HepG2 (cell line): Measurements from ENCODE around the gene GAL3ST2. TPM values are rescaled to one million over a fixed set of nuclear protein-coding genes. Genes with fewer than 3 reads are reported as not detected.
A peak's percentile ranks its signal among the peaks of the same experiment; 100 is the strongest.

Experiments used
- ATF1 ChIP-seq: IDR thresholded peaks from 2 replicates; pipeline ENCODE4 v1.6.1; 2016; ENCODE audit warnings: mild to moderate bottlenecking, control low read depth
- CREB1 ChIP-seq, 2 experiments: fragments of 450-650 bp in 1 of 2; IDR thresholded peaks; 2 replicates each; pipeline ENCODE4 v1.6.1; 2016 to 2017; ENCODE audit warnings: control low read depth in 1 of 2, mild to moderate bottlenecking in 1 of 2, missing compliant biosample characterization in 1 of 2, missing genetic modification characterization in 1 of 2
- ESRRA ChIP-seq: sonication (generic); formaldehyde crosslinking; IDR thresholded peaks from 2 replicates; pipeline ENCODE4 v1.5.1; 2020; ENCODE audit warnings: mild to moderate bottlenecking, low read depth, missing genetic modification reagents
- GATAD2A ChIP-seq: IDR thresholded peaks from 2 replicates; pipeline ENCODE4 v1.6.1; 2016
- MATR3 ChIP-seq: sonication (generic); formaldehyde crosslinking; IDR thresholded peaks from 2 replicates; pipeline ENCODE4 v1.4.0; 2020; ENCODE audit warnings: missing genetic modification reagents
- NAIF1 ChIP-seq: sonication (generic); formaldehyde crosslinking; IDR thresholded peaks from 2 replicates; pipeline ENCODE4 v1.5.0; 2020; ENCODE audit warnings: mild to moderate bottlenecking, missing genetic modification reagents, borderline replicate concordance
- RFXAP ChIP-seq: sonication (generic); formaldehyde crosslinking; IDR thresholded peaks from 2 replicates; pipeline ENCODE4 v1.4.0; 2020; ENCODE audit warnings: missing genetic modification reagents, borderline replicate concordance
- SOX5 ChIP-seq: IDR thresholded peaks from 2 replicates; pipeline ENCODE4 v1.6.1; 2016; ENCODE audit warnings: borderline replicate concordance
- STAT5B ChIP-seq: sonication (generic); formaldehyde crosslinking; IDR thresholded peaks from 2 replicates; pipeline ENCODE4 v1.4.0; 2020; ENCODE audit warnings: missing genetic modification reagents
- TBL1XR1 ChIP-seq: fragments of 150-350 bp; IDR thresholded peaks from 2 replicates; pipeline ENCODE4 v1.6.1; 2014; ENCODE audit warnings: borderline replicate concordance, low read length; ENCODE audit not compliant: partially characterized antibody
- ZNF263 ChIP-seq: sonication (generic); formaldehyde crosslinking; IDR thresholded peaks from 2 replicates; pipeline ENCODE4 v1.4.0; 2020; ENCODE audit warnings: missing genetic modification reagents
- ZNF331 ChIP-seq: sonication (generic); formaldehyde crosslinking; IDR thresholded peaks from 2 replicates; pipeline ENCODE4 v1.4.0; 2020; ENCODE audit warnings: missing genetic modification reagents
- ZNF354B ChIP-seq: sonication (generic); formaldehyde crosslinking; IDR thresholded peaks from 2 replicates; pipeline ENCODE4 v1.8.0; 2022; ENCODE audit warnings: mild to moderate bottlenecking, missing genetic modification reagents
- ZNF629 ChIP-seq: sonication (generic); formaldehyde crosslinking; conservative IDR thresholded peaks from 2 replicates; pipeline ENCODE4 v1.5.0; 2020; ENCODE audit warnings: missing genetic modification reagents
- ZNF780A ChIP-seq: sonication (generic); formaldehyde crosslinking; IDR thresholded peaks from 2 replicates; pipeline ENCODE4 v1.8.0; 2022; ENCODE audit warnings: mild to moderate bottlenecking, missing genetic modification reagents, moderate library complexity
- ZNF850 ChIP-seq: sonication (generic); formaldehyde crosslinking; conservative IDR thresholded peaks from 2 replicates; pipeline ENCODE4 v1.9.0; 2021; ENCODE audit warnings: mild to moderate bottlenecking, missing genetic modification reagents
- polyA plus RNA-seq, 8 experiments: library from polyadenylated mRNA; depleted of rRNA in 3 of 8; stranded (reverse) in 7 of 8; unstranded in 1 of 8; fragments of >200 nt; fragmentation: Illumina TruSeq in 4 of 8; extraction: Trizol in 4 of 8; gene quantifications; 2 replicates each; pipeline versions ENCODE4 v1.2.1 to v1.2.3, GENCODE V29; 2011 to 2016; ENCODE audit warnings: low read depth in 4 of 8, missing spikeins in 1 of 8, mixed read lengths in 1 of 8; ENCODE audit not compliant: insufficient read depth in 1 of 8
- total RNA-seq, 5 experiments: library from RNA; depleted of rRNA; stranded (reverse); fragments of >200 nt; fragmentation: Illumina TruSeq; extraction: Trizol; gene quantifications; 2 replicates each; pipeline ENCODE4 v1.2.3, GENCODE V29; 2016; ENCODE audit warnings: low read depth in 1 of 5
- TF ChIP-seq, protein P1 (sequence below): sonication (generic); formaldehyde crosslinking; IDR thresholded peaks from 2 replicates; pipeline ENCODE4 v1.8.0; 2022; ENCODE audit warnings: missing genetic modification reagents, low read depth, mild to moderate bottlenecking, borderline replicate concordance
- TF ChIP-seq, protein P2 (sequence below): sonication (generic); formaldehyde crosslinking; conservative IDR thresholded peaks from 2 replicates; pipeline ENCODE4 v1.4.0; 2020; ENCODE audit warnings: missing genetic modification reagents
- TF ChIP-seq, protein P3 (sequence below): sonication (generic); formaldehyde crosslinking; IDR thresholded peaks from 2 replicates; pipeline ENCODE4 v1.9.0; 2021; ENCODE audit warnings: missing genetic modification reagents, borderline replicate concordance
- TF ChIP-seq, protein P4 (sequence below): sonication (generic); formaldehyde crosslinking; IDR thresholded peaks from 2 replicates; pipeline ENCODE4 v1.5.0; 2020; ENCODE audit warnings: mild to moderate bottlenecking, missing genetic modification reagents
- TF ChIP-seq, protein P5 (sequence below): sonication (generic); formaldehyde crosslinking; IDR thresholded peaks from 2 replicates; pipeline ENCODE4 v1.9.0; 2021; ENCODE audit warnings: missing genetic modification reagents, mild to moderate bottlenecking, borderline replicate concordance

Gene GAL3ST2
- total and polyA plus RNA-seq, 2 of the 13 experiments (the other 11 are each of a cell fraction or from before 2014, with no cell fraction given), result 0.17 to 0.20 TPM

DNA sequence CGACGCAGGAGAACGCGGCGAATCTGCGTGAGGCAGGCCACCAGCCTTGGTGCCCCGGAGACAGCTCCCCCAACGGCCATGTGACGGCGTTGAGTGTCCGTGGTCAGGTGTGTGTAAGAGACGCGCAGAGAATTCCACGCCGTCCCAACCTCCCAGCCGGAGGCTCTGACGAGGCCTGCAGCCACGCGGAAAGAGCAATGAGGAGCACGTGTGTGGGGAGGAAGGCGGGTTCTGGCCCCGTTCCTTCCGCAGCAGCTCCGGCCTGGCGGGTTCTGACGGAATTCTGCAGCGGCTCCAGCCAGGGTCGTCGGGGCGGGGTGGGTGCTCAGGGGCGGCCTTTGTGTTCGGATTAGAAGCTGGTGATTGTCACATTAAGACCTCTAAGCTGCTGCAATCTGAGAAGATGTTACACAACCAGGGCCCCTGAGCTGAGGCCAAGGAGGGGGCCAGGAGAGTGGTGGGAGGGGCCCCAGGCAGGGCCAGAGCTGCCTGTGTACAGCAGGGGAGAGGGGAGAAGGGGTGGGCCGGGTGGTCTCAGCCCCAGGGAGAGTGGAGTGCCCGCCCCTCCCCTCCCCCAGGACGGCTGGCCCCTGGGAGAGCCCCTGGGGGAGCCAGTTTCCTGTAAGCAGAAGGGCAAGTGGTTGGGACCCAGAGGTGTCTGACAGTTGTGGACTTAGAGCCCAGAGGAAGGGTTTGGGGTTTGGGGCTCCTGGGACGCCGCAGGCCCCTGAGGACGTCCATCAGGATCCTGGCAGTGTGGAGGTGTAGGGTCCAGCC lies 5.1 kb upstream of the GAL3ST2 start (continued):
- TF ChIP-seq ZNF331 (CRISPR knock-in tag) (peak; percentile 66; the same call in 1 of the 2 replicates), RFXAP (CRISPR knock-in tag) (no peak), SOX5 (CRISPR knock-in tag) (no peak), NAIF1 (CRISPR knock-in tag) (no peak), ESRRA (peak; percentile 65; the same call in 1 of the 2 replicates), STAT5B (CRISPR knock-in tag) (no peak), MATR3 (CRISPR knock-in tag) (no peak), GATAD2A (peak; percentile 84), CREB1 (IDR thresholded peaks at IDR 0.05) (no peak; the same call in 1 of the 2 replicates), CREB1 (CRISPR knock-in tag; IDR thresholded peaks at IDR 0.05) (no peak), ATF1 (no peak), ZNF850 (CRISPR knock-in tag) (peak; percentile 17; the same call in 1 of the 2 replicates), ZNF629 (CRISPR knock-in tag) (no peak; the same call in 1 of the 2 replicates), ZNF354B (CRISPR knock-in tag) (no peak; the same call in 1 of the 2 replicates), ZNF263 (CRISPR knock-in tag) (peak; percentile 93), TBL1XR1 (no peak), ZNF780A (CRISPR knock-in tag) (no peak)
- TF ChIP-seq, protein P1, sequence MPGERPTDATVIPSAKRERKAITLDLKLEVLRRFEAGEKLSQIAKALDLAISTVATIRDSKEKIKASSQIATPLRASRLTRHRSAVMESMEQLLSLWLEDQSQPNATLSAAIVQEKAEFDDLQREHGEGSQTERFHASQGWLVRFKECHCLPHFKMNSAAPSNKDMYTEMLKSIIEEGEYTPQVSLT, result no peak; the same call in 1 of the 2 replicates
- TF ChIP-seq, protein P2, sequence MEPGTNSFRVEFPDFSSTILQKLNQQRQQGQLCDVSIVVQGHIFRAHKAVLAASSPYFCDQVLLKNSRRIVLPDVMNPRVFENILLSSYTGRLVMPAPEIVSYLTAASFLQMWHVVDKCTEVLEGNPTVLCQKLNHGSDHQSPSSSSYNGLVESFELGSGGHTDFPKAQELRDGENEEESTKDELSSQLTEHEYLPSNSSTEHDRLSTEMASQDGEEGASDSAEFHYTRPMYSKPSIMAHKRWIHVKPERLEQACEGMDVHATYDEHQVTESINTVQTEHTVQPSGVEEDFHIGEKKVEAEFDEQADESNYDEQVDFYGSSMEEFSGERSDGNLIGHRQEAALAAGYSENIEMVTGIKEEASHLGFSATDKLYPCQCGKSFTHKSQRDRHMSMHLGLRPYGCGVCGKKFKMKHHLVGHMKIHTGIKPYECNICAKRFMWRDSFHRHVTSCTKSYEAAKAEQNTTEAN, result peak; percentile 6; the same call in 1 of the 2 replicates
- TF ChIP-seq, protein P3, sequence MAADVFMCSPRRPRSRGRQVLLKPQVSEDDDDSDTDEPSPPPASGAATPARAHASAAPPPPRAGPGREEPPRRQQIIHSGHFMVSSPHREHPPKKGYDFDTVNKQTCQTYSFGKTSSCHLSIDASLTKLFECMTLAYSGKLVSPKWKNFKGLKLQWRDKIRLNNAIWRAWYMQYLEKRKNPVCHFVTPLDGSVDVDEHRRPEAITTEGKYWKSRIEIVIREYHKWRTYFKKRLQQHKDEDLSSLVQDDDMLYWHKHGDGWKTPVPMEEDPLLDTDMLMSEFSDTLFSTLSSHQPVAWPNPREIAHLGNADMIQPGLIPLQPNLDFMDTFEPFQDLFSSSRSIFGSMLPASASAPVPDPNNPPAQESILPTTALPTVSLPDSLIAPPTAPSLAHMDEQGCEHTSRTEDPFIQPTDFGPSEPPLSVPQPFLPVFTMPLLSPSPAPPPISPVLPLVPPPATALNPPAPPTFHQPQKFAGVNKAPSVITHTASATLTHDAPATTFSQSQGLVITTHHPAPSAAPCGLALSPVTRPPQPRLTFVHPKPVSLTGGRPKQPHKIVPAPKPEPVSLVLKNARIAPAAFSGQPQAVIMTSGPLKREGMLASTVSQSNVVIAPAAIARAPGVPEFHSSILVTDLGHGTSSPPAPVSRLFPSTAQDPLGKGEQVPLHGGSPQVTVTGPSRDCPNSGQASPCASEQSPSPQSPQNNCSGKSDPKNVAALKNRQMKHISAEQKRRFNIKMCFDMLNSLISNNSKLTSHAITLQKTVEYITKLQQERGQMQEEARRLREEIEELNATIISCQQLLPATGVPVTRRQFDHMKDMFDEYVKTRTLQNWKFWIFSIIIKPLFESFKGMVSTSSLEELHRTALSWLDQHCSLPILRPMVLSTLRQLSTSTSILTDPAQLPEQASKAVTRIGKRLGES (CRISPR knock-in tag), result peak; percentile 84; the same call in 1 of the 2 replicates
- TF ChIP-seq, protein P4, sequence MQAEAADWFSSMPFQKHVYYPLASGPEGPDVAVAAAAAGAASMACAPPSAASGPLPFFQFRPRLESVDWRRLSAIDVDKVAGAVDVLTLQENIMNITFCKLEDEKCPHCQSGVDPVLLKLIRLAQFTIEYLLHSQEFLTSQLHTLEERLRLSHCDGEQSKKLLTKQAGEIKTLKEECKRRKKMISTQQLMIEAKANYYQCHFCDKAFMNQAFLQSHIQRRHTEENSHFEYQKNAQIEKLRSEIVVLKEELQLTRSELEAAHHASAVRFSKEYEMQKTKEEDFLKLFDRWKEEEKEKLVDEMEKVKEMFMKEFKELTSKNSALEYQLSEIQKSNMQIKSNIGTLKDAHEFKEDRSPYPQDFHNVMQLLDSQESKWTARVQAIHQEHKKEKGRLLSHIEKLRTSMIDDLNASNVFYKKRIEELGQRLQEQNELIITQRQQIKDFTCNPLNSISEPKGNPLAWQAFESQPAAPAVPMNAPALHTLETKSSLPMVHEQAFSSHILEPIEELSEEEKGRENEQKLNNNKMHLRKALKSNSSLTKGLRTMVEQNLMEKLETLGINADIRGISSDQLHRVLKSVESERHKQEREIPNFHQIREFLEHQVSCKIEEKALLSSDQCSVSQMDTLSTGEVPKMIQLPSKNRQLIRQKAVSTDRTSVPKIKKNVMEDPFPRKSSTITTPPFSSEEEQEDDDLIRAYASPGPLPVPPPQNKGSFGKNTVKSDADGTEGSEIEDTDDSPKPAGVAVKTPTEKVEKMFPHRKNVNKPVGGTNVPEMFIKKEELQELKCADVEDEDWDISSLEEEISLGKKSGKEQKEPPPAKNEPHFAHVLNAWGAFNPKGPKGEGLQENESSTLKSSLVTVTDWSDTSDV (CRISPR knock-in tag), result peak; percentile 45; the same call in 1 of the 2 replicates
- TF ChIP-seq, protein P5, sequence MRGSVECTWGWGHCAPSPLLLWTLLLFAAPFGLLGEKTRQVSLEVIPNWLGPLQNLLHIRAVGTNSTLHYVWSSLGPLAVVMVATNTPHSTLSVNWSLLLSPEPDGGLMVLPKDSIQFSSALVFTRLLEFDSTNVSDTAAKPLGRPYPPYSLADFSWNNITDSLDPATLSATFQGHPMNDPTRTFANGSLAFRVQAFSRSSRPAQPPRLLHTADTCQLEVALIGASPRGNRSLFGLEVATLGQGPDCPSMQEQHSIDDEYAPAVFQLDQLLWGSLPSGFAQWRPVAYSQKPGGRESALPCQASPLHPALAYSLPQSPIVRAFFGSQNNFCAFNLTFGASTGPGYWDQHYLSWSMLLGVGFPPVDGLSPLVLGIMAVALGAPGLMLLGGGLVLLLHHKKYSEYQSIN, result peak; percentile 84; the same call in 1 of the 2 replicates
